ENCODE measurements around the gene CD40.

CD40 gene

GRCh38 chr20:46123482-46124245 is 5.5 kb downstream of the CD40 start:
- no peak for DNase-seq (ENCODE audit: low spot score)

- DNase-seq (ENCODE audit: low spot score), result no peak
Observed at GRCh38 chr20:46126440-46127056, 8.4 kb downstream of the CD40 start.

GRCh38 chr20:46127396-46128010 is 9.4 kb downstream of the CD40 start:
- no peak for DNase-seq (ENCODE audit: low spot score)

- DNase-seq (ENCODE audit: low spot score), result peak; percentile 70
Observed at GRCh38 chr20:46128310-46129151, 10.4 kb downstream of the CD40 start.

GRCh38 chr20:46129955-46130481 is 11.9 kb downstream of the CD40 start:
- DNase-seq (ENCODE audit: low spot score), result no peak

DNA sequence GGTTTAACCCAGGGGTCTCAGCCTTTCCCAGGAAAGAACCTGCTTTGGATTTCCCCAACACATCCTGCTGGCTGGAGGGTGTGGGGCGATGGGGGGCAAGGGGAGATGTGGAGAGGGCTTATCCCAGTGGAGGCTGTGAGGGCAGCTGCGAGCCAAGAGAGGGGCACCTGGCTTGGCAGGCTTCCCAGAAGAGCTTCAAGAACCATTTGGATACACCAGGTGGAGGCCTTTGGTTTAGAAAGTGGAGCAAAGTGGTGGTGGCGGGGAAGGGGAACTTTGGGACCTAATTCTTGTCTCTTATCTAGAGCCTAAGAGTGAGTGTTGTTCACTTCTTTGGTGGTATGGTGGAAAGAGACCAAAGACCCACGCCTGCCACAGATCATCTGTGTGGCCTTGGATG is 12.4 kb downstream of the CD40 start:
- no peak for DNase-seq (ENCODE audit: low spot score)

GRCh38 chr20:46131396-46131795 is 13.3 kb downstream of the CD40 start:
- DNase-seq (ENCODE audit: low spot score), result no peak

DNA sequence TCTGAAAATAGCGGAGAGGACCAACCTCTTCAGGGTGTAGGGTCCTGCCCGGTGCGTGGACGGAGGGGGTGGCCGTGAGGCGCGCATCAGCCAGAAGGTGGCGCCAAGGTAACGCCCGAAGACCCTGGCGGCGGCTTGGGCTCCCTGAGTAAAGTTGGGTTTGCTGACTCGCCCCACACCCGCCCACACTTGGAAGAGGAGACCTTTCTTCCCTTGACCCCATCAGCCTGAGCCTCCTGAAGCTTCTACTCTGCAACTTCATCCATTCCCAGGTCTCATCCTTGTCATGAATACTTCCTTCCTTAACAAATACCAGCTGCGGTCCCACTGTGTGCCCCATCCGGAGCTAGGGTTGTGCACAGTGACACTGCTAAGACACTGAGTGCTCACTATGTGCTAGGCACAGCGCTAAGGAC is 14.6 kb downstream of the CD40 start:
- DNase-seq (ENCODE audit: low spot score), result peak; percentile 87

GRCh38 chr20:46133886-46134654 is 16.0 kb downstream of the CD40 start:
- DNase-seq (ENCODE audit: low spot score), result no peak

DNA sequence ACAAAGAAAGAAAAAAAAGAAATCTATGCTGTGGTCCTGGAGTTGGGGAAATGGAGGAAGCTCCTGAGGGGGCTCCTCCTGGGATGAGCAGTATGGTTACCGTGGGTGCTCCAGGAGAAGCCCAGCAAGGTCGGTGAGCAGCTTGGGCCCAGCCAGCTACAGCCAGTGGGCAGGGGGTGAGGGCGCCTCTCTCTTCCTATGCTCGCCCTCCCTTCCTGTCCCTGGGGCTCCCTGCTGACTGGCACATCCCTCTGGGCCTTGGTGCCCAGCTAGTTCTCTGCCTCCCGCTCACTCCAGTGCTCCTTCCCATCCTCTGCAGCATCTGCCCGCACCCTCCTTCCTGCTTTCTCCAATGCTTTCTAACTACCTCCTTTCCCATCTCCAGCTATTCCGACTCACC is 16.6 kb downstream of the CD40 start:
- DNase-seq (ENCODE audit: low spot score), result no peak

GRCh38 chr20:46135856-46136633 is 17.9 kb downstream of the CD40 start:
- no peak for DNase-seq (ENCODE audit: low spot score)

DNA sequence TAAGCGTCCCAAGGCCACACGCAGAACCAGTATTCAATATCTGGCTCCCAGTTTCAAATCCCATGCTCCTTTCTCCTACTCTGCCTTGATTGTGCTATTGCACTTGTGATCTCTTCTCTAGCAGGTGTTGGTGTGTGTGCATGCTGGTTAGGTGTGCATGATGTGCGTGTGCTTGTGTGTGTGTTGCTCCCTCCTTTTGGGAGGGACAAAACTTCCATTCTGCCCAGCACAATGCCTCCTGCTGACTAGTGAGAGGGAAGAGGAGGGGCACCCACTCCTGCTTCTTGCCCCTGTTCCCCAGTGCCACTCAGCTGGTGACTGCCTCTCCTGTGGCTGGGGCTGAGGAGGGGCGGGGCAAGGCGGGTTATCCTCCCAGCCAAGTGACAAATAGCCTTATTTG is 19.7 kb downstream of the CD40 start:
- no peak for DNase-seq (ENCODE audit: low spot score)

DNA sequence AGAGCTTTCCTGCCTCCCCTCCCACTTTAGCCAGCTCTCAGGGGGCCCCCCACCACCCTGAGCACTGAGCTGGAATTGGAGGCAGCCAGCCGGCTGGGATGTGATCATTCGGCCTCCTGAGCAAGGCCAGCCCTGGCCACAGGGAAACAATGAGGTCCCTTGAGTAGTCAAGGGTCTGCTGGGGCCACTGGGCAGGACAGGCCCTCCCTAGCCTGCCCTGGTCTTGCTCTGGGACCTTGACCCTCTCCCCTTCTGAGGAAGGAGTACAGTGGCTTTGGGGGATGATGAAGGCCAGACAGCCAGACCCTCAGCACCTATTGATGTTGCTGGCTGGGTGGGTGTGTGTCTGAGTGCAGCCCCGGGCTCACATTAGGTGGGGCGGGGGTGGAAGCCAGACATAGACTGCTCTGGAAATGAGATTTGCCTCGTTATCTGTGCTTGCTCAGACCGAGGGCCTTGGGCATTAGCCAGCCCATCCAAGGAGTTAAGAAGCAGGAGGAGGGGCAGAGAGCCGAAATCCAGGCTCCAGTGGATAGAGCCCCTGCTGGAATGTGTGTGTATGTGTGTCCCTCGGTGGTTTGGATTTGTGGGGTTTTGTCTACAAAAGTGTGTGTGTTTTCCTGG is 21.3 kb downstream of the CD40 start:
- no peak for DNase-seq (ENCODE audit: low spot score)

GRCh38 chr20:46139908-46140482 is 21.9 kb downstream of the CD40 start:
- no peak for DNase-seq (ENCODE audit: low spot score)

DNA sequence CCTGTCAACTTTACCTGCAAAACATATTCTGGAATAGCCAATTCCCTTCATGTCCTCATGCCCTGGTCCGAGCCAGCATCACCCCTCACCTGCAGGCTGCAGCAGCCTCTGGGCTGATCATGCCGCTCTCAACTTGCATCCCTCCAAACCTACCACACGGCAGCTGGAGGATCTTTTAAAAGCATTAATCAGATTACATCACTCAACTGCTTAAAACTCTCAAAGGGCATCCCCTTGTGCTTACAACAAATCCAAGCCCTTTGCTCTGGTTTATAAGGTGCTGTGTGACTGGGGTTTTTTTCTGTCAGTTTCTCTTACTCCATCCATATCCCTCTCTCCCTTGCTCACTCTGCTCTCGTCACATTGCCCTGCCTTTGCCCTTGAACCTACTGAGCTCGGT is 24.0 kb downstream of the CD40 start:
- no peak for DNase-seq (ENCODE audit: low spot score)

GRCh38 chr20:46144432-46145025 is 26.4 kb downstream of the CD40 start:
- no peak for DNase-seq (ENCODE audit: low spot score)

DNA sequence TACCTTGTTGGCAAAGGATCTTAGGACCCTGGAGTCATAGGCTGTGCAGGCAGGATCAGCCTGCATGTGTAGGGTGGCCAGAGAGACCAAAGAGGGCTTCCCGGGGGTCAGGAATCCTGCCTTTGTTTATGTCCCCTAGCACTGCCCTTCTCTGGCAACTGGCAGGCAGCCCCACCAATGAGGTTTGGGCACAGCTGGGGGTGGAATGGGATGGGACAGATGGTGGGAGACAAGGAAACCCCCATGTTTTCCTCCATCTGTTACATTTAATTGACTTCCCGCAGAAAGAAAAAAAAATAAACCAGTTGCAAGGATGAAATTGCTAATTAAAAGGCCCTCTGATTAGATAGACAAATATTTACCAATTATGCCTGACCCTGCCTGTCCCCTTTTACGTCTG is 27.6 kb downstream of the CD40 start:
- DNase-seq (ENCODE audit: low spot score), result no peak

GRCh38 chr20:46148313-46149208 is 30.4 kb downstream of the CD40 start:
- no peak for DNase-seq (ENCODE audit: low spot score)
